ENCODE data around the gene ARL5A. TPM values are rescaled to one million over a fixed set of nuclear protein-coding genes. Genes with fewer than 3 reads are reported as not detected.

Gene ARL5A
- total RNA-seq, 2 experiments from 2014 or later = 78.1 to 91.4 TPM

DNA sequence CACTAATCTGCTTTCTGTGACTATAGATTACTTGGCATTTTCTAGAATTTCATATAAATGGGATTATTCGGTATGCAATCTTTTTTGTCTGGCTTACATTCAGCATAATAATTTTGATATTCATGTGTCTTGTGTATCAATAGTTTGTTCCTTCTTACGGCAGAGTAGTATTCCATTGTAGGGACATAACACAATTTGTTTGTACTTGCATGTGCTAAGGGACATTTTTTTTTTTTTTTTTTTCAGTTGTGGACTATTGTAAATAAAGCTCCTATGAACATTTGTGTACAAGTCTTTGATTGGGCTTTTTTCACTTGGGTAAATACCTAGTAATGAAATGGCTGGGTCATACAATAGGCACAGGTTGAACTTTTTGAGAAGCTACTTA lies 45.1 kb downstream of the ARL5A start:
- CTCF ChIA-PET (ENCODE audit: unreplicated experiment) = no interaction called here
- no peak for TF ChIP-seq EZH2phosphoT487 (IDR thresholded peaks at IDR 0.05; ENCODE audit: borderline replicate concordance, low read depth, low read length)
- TF ChIP-seq, protein P1, sequence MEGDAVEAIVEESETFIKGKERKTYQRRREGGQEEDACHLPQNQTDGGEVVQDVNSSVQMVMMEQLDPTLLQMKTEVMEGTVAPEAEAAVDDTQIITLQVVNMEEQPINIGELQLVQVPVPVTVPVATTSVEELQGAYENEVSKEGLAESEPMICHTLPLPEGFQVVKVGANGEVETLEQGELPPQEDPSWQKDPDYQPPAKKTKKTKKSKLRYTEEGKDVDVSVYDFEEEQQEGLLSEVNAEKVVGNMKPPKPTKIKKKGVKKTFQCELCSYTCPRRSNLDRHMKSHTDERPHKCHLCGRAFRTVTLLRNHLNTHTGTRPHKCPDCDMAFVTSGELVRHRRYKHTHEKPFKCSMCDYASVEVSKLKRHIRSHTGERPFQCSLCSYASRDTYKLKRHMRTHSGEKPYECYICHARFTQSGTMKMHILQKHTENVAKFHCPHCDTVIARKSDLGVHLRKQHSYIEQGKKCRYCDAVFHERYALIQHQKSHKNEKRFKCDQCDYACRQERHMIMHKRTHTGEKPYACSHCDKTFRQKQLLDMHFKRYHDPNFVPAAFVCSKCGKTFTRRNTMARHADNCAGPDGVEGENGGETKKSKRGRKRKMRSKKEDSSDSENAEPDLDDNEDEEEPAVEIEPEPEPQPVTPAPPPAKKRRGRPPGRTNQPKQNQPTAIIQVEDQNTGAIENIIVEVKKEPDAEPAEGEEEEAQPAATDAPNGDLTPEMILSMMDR (conservative IDR thresholded peaks at IDR 0.05; ENCODE audit: low read length) = no peak
- intact Hi-C loops (cut with micrococcal nuclease; ENCODE audit: unreplicated experiment) = no loop called here

DNA sequence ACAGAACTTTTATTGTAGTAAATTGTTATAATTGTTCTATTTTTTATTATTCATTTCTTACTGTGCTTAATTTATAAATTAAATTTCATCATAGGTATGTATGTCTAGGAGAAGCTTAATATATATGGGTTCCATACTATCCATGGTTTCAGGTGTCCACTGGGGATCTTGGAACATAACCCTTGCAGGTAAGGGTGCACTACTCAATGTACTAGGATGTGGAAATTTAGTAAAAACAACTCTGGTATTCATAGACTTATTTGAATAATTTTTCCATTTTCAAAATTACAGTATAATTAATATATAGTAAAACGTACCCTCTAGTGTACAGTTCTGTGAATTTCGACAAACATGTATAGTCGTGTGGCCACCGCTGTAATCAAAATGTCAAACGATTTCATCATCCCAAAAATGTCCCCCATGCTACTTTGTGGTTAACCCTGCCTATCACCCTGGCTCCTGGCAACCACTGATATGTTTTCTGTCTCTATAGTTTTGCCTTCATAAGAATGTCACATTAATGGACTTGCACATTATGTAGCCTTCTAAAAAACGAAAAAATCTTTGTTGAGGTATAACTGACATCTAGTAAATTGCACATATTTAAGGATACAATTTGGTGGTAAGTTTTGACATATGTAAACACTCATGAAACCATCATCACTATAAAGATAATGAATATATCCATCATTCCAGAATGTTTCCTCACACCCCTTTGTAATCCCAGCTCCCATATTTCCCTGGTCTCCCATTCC lies 45.7 kb downstream of the ARL5A start:
- peaks cover 18% of the 10 kb centered on the region for H3K36me3 ChIP-seq (ENCODE audit: insufficient read depth, low read length)
- no peak overlapping the region for H3K27ac ChIP-seq (ENCODE audit: low read depth, low read length, poor library complexity, severe bottlenecking)
- ChIA-PET CTCF (ENCODE audit: unreplicated experiment) (no interaction called here), POLR2A (interaction anchor here (0.6 kb wide), 1 partner anchor 59 kb away, joined by 3 read pairs; no protein-coding TSS in a partner anchor)
- H3K4me2 ChIP-seq (ENCODE audit: low read length) = no peak overlapping the region
- intact Hi-C loops (cut with micrococcal nuclease; ENCODE audit: unreplicated experiment) = no loop called here
- TF ChIP-seq, protein P1 (conservative IDR thresholded peaks at IDR 0.05; ENCODE audit: low read length) = no peak
- no peak for TF ChIP-seq EZH2phosphoT487 (IDR thresholded peaks at IDR 0.05; ENCODE audit: borderline replicate concordance, low read depth, low read length)
- no peaks in the 10 kb centered on the region for H3K79me2 ChIP-seq (ENCODE audit: insufficient read depth, low read depth, low read length)
- no peak for DNase-seq (ENCODE audit: low spot score)
- H3K4me1 ChIP-seq (ENCODE audit: insufficient read depth, low read length, poor library complexity, severe bottlenecking) = peaks cover 3% of the 10 kb centered on the region
- H3K9me2 ChIP-seq (ENCODE audit: insufficient read depth, low read length) = no peaks in the 10 kb centered on the region
- H4K20me1 ChIP-seq (ENCODE audit: insufficient read depth, low read length) = no peaks in the 10 kb centered on the region
- no peak overlapping the region for H3K4me3 ChIP-seq (ENCODE audit: low read depth, low read length, poor library complexity, severe bottlenecking)
- BruUV-seq (replicated peaks) = no TSS peak
- H2AFZ ChIP-seq (ENCODE audit: low read length) = no peak overlapping the region
- 0 out of 2 replicates have a peak, but pooled peaks cover 4% of the 10 kb centered on the region for H3K9me3 ChIP-seq (ENCODE audit: low read length)

More for the DNA sequence above, 45.1 kb downstream of the ARL5A start:
- peaks cover 3% of the 10 kb centered on the region for H3K4me1 ChIP-seq (ENCODE audit: insufficient read depth, low read length, poor library complexity, severe bottlenecking)
- no peak overlapping the region for H3K4me2 ChIP-seq (ENCODE audit: low read length)
- no peak overlapping the region for H3K4me3 ChIP-seq (ENCODE audit: low read depth, low read length, poor library complexity, severe bottlenecking)
- no TSS peak for BruUV-seq (replicated peaks)
- DNase-seq (ENCODE audit: low spot score) = no peak
- no peaks in the 10 kb centered on the region for H4K20me1 ChIP-seq (ENCODE audit: insufficient read depth, low read length)
- H3K9me2 ChIP-seq (ENCODE audit: insufficient read depth, low read length) = no peaks in the 10 kb centered on the region
- no peaks in the 10 kb centered on the region for H3K79me2 ChIP-seq (ENCODE audit: insufficient read depth, low read depth, low read length)
- H3K27ac ChIP-seq (ENCODE audit: low read depth, low read length, poor library complexity, severe bottlenecking) = no peak overlapping the region
- POLR2A ChIA-PET = interaction anchor here (0.6 to 0.7 kb wide), 3 partner anchors 17 to 58 kb away, joined by 3 to 5 read pairs (median 4); no protein-coding TSS in a partner anchor
- peaks cover 15% of the 10 kb centered on the region for H3K36me3 ChIP-seq (ENCODE audit: insufficient read depth, low read length)
- no peak overlapping the region for H2AFZ ChIP-seq (ENCODE audit: low read length)
- H3K9me3 ChIP-seq (ENCODE audit: low read length) = no peaks in the 10 kb centered on the region

DNA sequence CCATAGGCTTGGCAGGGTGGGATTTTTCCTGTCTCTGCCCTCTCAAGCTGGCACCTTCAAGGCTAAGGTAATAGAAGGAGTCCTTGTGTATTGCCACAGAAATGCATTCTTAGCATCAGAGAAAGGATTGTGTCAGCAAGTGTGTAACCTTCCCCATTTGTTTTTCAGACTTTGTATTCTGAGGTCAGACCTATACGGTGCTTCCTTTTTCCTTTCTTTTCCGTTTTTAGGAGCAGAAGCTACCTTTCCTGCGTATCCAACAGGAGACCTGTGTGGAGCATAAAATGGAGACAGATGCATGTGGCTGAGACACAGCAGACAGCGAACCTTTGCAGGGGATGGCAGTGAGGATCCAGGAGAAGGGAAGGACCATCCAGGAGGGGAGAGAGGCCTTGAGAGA lies 46.6 kb downstream of the ARL5A start:
- POLR2A ChIA-PET = no interaction called here
- intact Hi-C loops (cut with micrococcal nuclease; ENCODE audit: unreplicated experiment) = no loop called here
- no TSS peak for BruUV-seq (replicated peaks)

More for the DNA sequence above, 46.6 kb downstream of the ARL5A start:
- H3K79me2 ChIP-seq (ENCODE audit: insufficient read depth, low read depth, low read length) = no peaks in the 10 kb centered on the region
- H3K9me2 ChIP-seq (ENCODE audit: insufficient read depth, low read length) = no peaks in the 10 kb centered on the region
- DNase-seq (ENCODE audit: low spot score) = no peak
- peaks cover 18% of the 10 kb centered on the region for H3K36me3 ChIP-seq (ENCODE audit: insufficient read depth, low read length)
- H3K4me2 ChIP-seq (ENCODE audit: low read length) = no peak overlapping the region
- peaks cover 3% of the 10 kb centered on the region for H3K4me1 ChIP-seq (ENCODE audit: insufficient read depth, low read length, poor library complexity, severe bottlenecking)
- H4K20me1 ChIP-seq (ENCODE audit: insufficient read depth, low read length) = no peaks in the 10 kb centered on the region
- H3K9me3 ChIP-seq (ENCODE audit: low read length) = 0 out of 2 replicates have a peak, but pooled peaks cover 4% of the 10 kb centered on the region
- TF ChIP-seq, protein P1 (conservative IDR thresholded peaks at IDR 0.05; ENCODE audit: low read length) = no peak
- no peak for TF ChIP-seq EZH2phosphoT487 (IDR thresholded peaks at IDR 0.05; ENCODE audit: borderline replicate concordance, low read depth, low read length)
- no peak overlapping the region for H2AFZ ChIP-seq (ENCODE audit: low read length)
- no peak overlapping the region for H3K4me3 ChIP-seq (ENCODE audit: low read depth, low read length, poor library complexity, severe bottlenecking)
- CTCF ChIA-PET (ENCODE audit: unreplicated experiment) = no interaction called here
- H3K27ac ChIP-seq (ENCODE audit: low read depth, low read length, poor library complexity, severe bottlenecking) = no peak overlapping the region
